ENCODE results near the gene TOPORS.

DNA sequence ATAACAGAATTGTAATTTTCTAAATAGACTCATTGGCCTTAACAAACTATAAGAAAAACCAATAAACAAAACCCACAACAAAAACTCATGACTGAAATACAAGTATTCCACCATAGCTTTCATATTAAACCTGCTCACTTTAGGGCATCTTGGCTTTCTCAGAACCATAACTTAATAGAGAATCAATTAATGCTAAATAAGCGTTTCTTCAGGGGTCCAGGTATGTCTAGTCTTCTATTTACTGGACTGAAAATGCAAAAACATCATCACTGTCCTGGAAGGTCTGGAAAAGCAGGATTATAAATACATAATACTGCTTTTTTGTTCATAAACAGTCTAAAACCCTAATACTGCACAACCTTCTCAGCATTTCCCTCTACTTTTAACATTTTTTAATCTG is 6.5 kb downstream of the TOPORS start:
- TF ChIP-seq, protein P1, sequence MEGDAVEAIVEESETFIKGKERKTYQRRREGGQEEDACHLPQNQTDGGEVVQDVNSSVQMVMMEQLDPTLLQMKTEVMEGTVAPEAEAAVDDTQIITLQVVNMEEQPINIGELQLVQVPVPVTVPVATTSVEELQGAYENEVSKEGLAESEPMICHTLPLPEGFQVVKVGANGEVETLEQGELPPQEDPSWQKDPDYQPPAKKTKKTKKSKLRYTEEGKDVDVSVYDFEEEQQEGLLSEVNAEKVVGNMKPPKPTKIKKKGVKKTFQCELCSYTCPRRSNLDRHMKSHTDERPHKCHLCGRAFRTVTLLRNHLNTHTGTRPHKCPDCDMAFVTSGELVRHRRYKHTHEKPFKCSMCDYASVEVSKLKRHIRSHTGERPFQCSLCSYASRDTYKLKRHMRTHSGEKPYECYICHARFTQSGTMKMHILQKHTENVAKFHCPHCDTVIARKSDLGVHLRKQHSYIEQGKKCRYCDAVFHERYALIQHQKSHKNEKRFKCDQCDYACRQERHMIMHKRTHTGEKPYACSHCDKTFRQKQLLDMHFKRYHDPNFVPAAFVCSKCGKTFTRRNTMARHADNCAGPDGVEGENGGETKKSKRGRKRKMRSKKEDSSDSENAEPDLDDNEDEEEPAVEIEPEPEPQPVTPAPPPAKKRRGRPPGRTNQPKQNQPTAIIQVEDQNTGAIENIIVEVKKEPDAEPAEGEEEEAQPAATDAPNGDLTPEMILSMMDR (conservative IDR thresholded peaks at IDR 0.05; ENCODE audit: low read length), result no peak
- TF ChIP-seq EZH2phosphoT487 (IDR thresholded peaks at IDR 0.05; ENCODE audit: borderline replicate concordance), result no peak

Measured in Loucy (cell line).